Forelimb muscle (tissue), 1 donor: ENCODE results near the gene SELENOO. TPM values are rescaled to one million over a fixed set of nuclear protein-coding genes. Genes with fewer than 3 reads are reported as not detected.

Experiments
- DNase-seq: peaks from one replicate; pipeline ENCODE4 v3.0.0-alpha.2; 2013; ENCODE audit warnings: low read depth
- polyA plus RNA-seq: library from polyadenylated mRNA; unstranded; fragments of 120-200 nt; gene quantifications from one replicate; pipeline ENCODE4 v1.2.1, GENCODE V29; 2013; ENCODE audit not compliant: insufficient read length

The SELENOO gene
- polyA plus RNA-seq, 1 donor: 15.7 TPM

DNA sequence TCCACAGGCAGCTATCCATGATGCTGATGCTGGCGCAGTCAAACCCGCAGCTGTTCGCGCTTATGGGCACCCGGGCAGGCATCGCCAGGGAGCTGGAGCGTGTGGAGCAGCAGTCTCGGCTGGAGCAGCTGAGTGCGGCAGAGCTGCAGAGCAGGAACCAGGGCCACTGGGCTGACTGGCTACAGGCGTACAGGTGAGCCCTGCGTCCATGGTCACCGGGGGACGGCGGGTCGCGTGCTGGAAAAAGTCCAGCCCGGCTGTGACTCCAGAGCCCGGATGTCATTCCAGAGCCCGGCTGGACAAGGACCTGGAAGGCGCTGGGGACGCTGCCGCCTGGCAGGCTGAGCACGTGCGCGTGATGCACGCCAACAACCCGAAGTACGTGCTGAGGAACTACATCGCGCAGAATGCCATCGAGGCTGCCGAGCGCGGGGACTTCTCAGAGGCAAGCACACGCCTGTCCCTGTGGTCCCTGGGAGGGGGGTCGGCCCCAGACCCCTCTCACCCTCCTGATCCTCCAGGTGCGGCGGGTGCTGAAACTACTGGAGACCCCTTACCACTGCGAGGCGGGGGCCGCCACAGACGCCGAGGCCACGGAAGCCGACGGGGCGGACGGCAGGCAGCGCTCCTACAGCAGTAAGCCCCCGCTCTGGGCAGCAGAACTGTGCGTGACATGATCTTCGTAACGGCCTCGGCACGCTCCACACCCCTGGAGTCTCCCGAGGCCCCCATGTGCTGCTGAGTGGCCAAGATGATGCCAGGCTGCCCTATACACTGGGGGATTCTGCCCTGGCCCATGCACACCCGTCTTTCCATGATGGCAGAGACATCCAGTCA lies 16.1 kb downstream of the SELENOO start:
- DNase-seq: no peak

- no peak for DNase-seq
Measured at GRCh38 chr22:50217543-50218152, 16.8 kb downstream of the SELENOO start.

DNA sequence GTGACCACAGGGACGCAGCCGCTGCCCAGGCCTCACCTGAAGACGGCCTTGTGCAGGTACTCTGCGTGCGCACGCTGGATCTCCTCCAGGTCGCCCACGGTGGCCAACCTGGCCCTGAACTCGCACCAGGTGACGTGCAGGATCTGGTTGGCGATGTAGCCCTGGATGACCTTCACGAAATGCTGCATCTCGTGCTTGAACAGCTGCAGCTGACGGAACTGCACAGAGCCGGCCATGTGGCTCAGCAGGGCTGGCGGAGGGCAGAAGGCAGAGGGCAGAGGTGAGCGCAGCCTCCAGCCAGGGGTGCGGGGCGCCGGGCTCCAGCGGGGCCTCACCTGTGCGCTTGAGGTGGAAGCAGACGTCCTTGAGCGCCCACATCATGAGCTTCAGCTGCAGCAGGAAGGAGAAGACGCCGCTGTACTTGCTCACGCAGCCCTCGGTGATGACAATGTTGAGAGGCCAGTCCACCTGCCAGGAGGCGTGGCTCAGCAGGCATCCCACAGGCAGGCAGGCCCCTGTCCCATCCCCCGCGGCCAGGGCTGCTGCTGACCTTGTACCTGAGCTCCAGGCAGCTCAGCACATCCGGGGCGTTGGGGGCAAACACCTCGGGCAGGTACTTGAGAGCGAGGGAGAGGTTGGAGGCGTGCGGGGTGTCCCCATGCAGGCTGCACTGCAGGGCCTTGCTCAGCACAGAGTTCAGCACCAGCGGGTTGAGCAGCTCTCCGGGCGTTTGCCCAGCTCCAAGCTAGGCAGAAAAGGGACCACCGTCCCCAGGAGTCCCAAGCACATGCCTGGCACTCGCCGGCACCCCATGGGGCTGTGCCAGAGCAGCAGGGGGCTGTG lies 17.6 kb downstream of the SELENOO start:
- no peak for DNase-seq

- DNase-seq: no peak
Measured at GRCh38 chr22:50218996-50219727, 18.4 kb downstream of the SELENOO start.

DNA sequence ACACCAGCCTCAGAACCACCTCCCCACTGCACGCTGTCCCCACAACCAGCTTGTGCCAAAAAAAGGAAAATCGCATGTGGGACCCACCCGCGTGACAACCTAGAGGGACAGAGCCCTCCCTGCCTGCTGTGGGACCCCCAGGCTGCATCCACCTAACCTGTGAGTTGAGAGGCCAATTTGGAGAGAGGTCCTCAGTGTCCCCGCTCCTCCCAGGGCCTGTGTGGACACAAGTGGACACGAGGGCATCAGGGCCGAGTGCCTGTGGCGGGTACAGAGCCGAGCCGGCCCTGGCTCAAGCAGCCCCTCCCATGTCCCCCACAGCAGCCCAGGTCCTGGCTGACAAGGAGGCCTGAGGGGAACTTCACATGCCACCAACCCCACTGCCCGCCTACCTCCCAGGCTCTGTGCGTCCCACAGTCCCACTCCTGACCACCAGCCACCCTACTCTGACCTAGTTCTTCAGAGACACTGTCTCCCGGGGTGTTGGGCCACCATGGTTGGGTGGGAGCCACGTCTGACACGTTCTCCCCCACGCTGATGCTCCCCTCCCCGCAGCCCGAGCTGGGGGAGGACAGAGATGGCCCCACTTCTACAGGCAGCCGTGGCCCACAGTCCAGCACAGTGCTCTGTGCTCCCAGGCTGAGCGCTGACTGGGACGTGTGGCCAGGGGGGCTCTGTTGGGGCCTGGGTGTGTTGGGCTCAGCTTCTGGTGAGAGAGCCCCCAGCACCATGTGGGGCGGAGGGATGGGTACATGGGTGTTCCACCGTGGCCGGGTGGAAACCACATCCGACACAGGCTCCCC lies 19.2 kb downstream of the SELENOO start:
- no peak for DNase-seq

- no peak for DNase-seq
Measured at GRCh38 chr22:50220603-50221409, 20.0 kb downstream of the SELENOO start.

DNA sequence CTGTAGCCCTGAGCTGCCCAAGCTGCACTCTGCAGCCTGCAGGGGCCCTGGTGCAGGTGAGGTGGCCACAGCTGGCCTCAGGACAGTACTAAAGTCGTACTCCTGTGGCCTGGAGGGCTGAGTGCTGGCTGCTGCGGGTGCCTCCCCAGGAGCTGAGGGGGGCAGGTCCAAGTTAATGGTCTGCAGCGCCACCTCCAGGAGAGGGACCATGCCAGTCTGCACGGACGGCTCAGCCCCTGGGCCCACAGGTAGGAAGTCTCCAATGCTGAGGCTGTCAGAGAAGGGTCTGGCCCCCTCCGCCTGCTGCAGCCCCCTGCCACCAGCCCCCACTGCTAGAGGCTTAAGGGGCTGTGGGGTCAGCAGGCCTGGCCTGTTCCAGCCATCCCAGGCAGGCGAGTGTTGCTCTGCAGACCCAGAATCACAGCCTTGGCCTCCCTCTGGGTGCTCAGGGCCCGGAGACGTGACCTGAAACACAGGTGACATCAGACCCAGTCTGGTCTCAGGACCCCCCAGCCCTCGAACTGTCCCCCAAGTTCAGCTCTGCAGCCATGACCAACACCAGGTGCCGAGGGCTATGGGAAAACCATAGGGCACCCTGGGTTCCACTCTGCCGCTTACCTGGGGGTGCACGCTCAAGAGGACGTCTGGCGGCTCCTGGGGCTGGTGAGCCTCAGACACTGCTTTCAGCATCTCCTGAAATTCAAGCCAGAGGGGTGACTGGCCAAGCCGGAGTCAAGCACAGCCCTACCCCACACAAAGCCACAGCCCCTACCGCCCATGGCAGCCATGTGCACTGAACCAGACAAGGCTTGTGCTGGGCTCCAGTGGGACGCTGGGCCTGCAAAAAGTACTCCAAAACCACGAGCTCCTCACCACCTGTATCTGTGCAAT lies 20.8 kb downstream of the SELENOO start:
- DNase-seq: no peak

GRCh38 chr22:50222508-50222907 lies 21.7 kb downstream of the SELENOO start:
- no peak for DNase-seq

GRCh38 chr22:50224071-50224470 lies 23.3 kb downstream of the SELENOO start:
- no peak for DNase-seq

GRCh38 chr22:50225200-50225969 lies 24.6 kb downstream of the SELENOO start:
- no peak for DNase-seq

DNA sequence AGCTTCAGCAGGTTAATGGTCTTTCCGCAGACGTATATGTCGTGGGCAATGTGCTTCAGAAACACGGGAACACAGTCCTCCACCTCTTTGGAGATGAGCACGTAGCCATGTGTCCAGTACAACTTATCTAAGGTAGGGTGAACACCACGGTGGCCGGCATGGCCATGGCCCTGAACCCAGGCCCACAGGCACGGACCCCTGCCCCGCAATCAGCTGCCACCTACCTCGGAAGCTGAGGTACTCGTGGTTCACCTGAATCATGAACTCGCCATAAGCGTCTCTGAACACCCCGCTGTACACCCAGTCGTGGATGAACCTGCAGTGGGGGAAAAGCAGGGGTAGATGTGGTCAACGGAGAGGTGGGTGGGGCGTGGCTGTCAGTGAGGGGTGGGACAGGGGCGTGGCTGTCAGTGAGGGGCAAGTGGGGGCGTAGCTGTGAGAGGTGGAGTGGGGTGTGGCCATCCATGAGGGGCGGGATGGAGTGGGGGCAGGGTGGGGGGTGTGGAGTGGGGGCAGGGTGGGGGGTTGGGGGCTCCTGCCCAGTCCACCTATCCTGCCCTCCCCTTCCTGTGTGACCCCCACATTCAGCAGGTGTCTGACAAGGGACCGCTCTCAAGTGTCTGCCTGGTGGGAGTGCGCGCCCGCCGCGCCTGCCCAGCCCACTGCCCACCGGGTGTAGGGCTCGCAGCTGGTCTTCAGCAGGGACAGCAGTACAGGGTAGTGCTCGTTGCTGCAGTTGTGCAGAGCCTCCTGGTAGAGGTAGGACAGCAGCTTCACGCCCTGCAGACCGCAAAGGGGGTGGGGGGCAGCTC lies 25.5 kb downstream of the SELENOO start:
- no peak for DNase-seq

GRCh38 chr22:50226875-50227165 lies 26.0 kb downstream of the SELENOO start:
- DNase-seq: no peak

DNA sequence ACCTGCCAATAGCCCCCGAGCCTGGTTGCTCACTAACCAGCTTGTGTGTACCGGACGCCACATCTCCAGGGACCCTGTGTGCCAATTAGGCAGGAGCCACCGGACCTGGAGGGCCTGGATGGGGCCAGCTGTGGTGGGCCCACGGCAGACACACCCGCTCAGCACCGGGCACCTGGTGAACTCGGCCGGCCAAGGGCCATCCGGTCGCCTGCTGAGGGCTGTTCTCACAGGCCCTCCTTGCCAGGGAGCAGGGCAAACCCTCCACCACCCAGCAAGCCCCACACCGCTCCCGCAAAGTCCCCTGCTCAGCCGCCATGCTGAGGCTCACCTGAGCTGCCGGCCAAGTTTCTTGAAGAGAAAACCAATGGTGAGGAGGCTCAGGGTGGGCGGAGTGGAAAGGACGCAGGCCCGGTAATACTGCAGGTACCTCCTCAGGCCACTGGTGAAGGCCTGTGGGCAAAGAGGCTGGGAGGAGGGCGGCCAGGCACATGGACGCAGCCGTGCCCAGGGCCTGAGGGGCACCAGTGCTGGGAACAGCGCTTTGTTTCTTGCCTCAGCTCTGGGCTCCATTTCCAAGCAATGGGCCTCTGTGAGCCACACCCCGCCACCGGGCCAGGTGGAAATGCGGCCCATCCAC lies 26.9 kb downstream of the SELENOO start:
- DNase-seq: no peak

- no peak for DNase-seq
Measured at GRCh38 chr22:50228366-50228765, 27.6 kb downstream of the SELENOO start.

DNA sequence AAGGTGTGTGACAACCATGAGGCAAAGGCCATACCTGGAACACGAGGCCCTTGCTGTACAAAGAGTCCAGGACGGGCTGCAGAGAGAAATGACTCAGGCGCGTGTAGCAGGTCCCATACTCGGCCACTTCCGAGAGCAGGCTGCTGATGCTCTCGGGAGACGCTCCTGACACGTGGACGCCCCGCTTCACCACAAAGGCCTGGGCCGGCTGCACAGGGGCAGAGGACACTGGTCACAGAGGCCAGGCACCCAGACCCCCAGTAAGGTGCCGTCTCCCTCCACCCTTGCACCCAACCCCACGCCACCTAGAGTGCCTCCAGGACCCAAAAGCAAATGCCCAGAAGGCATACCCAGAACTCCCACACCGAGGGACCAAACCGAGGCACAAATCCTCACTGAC lies 28.6 kb downstream of the SELENOO start:
- DNase-seq: no peak

DNA sequence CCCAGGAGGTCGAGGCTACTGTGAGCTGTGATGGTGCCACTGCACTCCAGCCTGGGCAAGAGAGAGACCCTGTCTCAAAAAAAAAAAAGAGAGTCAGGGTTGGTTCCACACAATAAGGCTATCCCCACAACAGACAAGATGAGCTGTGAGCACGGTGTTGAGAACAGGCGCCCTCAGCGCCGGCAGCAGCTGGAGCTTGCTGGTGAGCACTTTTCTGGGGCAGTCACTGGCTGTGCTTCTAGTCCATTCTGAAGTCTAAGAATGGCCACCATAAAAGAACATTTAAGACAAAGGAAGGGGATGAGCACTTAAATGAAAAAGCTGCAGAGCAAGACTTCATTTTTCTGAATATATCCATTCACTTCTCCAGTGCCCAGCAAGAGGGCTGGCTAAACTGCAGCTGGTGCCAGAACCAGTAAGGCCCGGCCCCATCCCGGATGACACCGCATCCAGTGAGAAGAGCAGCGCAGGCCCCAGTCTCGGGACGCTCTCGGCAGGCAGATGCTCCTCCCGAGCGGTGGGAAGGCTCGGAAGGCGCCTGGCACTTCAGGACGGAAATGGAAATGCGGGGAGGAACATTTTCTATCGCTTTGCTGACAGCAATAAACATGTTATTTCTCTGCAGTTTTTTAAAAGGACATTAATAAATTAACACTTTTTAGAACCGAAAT lies 31.8 kb downstream of the SELENOO start:
- no peak for DNase-seq

DNA sequence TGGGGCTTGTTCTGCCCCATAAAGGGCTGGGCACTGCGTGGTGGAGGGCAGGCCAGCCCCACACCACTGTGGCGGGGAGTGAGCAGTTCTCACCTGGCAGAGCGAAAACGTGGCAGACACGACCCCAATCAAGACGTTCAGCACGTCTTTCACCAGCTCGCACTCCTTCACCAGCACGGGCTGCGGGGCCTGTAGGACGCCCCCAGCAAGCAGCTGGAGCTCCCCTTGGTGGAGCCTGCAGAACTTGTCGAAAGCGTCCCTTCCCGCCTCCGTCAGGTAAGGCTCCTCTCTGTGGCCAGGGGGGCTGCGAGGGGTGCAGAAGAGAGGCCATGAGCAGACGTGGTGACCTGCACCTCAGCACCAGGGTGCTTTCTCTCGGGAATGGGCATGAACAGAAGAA lies 32.4 kb downstream of the SELENOO start:
- no peak for DNase-seq
